Adipocyte (in vitro differentiated cells): ENCODE results near the gene TRPC3.
A peak's percentile ranks its signal among the peaks of the same experiment; 100 is the strongest.

Experiments
- DNase-seq: peaks from one replicate; pipeline ENCODE4 v3.0.0-alpha.2; 2015; ENCODE audit warnings: low read depth
- H3K27me3 ChIP-seq: replicated peaks from 2 replicates; pipeline ENCODE4 v1.7.0; 2013; ENCODE audit warnings: mild to moderate bottlenecking, low read length, moderate library complexity; ENCODE audit not compliant: control insufficient read depth, insufficient read depth
- H3K36me3 ChIP-seq: 2 replicates; pipeline ENCODE4 v1.7.0; 2013; ENCODE audit warnings: low read length, mild to moderate bottlenecking, moderate library complexity; ENCODE audit not compliant: control insufficient read depth, insufficient read depth, severe bottlenecking
- H3K4me1 ChIP-seq: 2 replicates; pipeline ENCODE4 v1.7.0; 2013; ENCODE audit warnings: mild to moderate bottlenecking, low read length, moderate library complexity; ENCODE audit not compliant: control insufficient read depth, insufficient read depth
- H3K4me3 ChIP-seq: 2 replicates; pipeline ENCODE4 v1.7.0; 2013; ENCODE audit warnings: mild to moderate bottlenecking, low read length, moderate library complexity
- H3K9ac ChIP-seq: 2 replicates; pipeline ENCODE4 v1.7.0; 2013; ENCODE audit warnings: mild to moderate bottlenecking, low read length, moderate library complexity
- H3K9me3 ChIP-seq: 2 replicates; pipeline ENCODE4 v1.7.0; 2013; ENCODE audit warnings: mild to moderate bottlenecking, low read length, moderate library complexity; ENCODE audit not compliant: control insufficient read depth

Gene TRPC3

GRCh38 chr4:121908346-121908745, 43.5 kb downstream of the TRPC3 start:
- no peak overlapping the region for H3K4me3 ChIP-seq
- no peaks in the 10 kb centered on the region for H3K9me3 ChIP-seq
- DNase-seq, result no peak
- H3K9ac ChIP-seq, result no peak overlapping the region
- H3K27me3 ChIP-seq, result no peaks in the 10 kb centered on the region
- no peaks in the 10 kb centered on the region for H3K36me3 ChIP-seq
- no peaks in the 10 kb centered on the region for H3K4me1 ChIP-seq

GRCh38 chr4:121900132-121900983, 51.5 kb downstream of the TRPC3 start:
- Histone ChIP-seq H3K36me3 (no peaks in the 10 kb centered on the region), H3K9me3 (no peaks in the 10 kb centered on the region), H3K27me3 (no peaks in the 10 kb centered on the region), H3K4me1 (no peaks in the 10 kb centered on the region), H3K9ac (no peak overlapping the region), H3K4me3 (no peak overlapping the region)
- DNase-seq, result peak; percentile 84

GRCh38 chr4:121898150-121898549, 53.7 kb downstream of the TRPC3 start:
- H3K4me1 ChIP-seq, result no peaks in the 10 kb centered on the region
- DNase-seq, result no peak
- H3K27me3 ChIP-seq, result no peaks in the 10 kb centered on the region
- H3K4me3 ChIP-seq, result no peak overlapping the region
- no peaks in the 10 kb centered on the region for H3K36me3 ChIP-seq
- H3K9me3 ChIP-seq, result no peaks in the 10 kb centered on the region
- H3K9ac ChIP-seq, result no peak overlapping the region

GRCh38 chr4:121888134-121888533, 63.7 kb downstream of the TRPC3 start:
- H3K9ac ChIP-seq, result no peak overlapping the region
- H3K9me3 ChIP-seq, result no peaks in the 10 kb centered on the region
- no peaks in the 10 kb centered on the region for H3K27me3 ChIP-seq
- H3K36me3 ChIP-seq, result no peaks in the 10 kb centered on the region
- no peaks in the 10 kb centered on the region for H3K4me1 ChIP-seq
- no peak for DNase-seq
- no peak overlapping the region for H3K4me3 ChIP-seq

GRCh38 chr4:121885115-121885514, 66.7 kb downstream of the TRPC3 start:
- H3K4me1 ChIP-seq, result no peaks in the 10 kb centered on the region
- no peak for DNase-seq
- no peak overlapping the region for H3K4me3 ChIP-seq
- no peaks in the 10 kb centered on the region for H3K27me3 ChIP-seq
- H3K36me3 ChIP-seq, result no peaks in the 10 kb centered on the region
- H3K9me3 ChIP-seq, result no peaks in the 10 kb centered on the region
- no peak overlapping the region for H3K9ac ChIP-seq

- no peak for DNase-seq
- Histone ChIP-seq H3K9ac (no peak overlapping the region), H3K4me1 (no peaks in the 10 kb centered on the region), H3K36me3 (no peaks in the 10 kb centered on the region), H3K4me3 (no peak overlapping the region), H3K9me3 (no peaks in the 10 kb centered on the region), H3K27me3 (no peaks in the 10 kb centered on the region)
These were observed 70.7 kb downstream of the TRPC3 start for GRCh38 chr4:121881158-121881557.

GRCh38 chr4:121879135-121879534, 72.7 kb downstream of the TRPC3 start:
- Histone ChIP-seq H3K27me3 (no peaks in the 10 kb centered on the region), H3K9ac (no peak overlapping the region), H3K4me1 (no peaks in the 10 kb centered on the region), H3K36me3 (no peaks in the 10 kb centered on the region), H3K4me3 (no peak overlapping the region), H3K9me3 (no peaks in the 10 kb centered on the region)
- DNase-seq, result no peak

GRCh38 chr4:121877041-121877773, 74.7 kb downstream of the TRPC3 start:
- no peaks in the 10 kb centered on the region for H3K27me3 ChIP-seq

GRCh38 chr4:121876070-121876469, 75.8 kb downstream of the TRPC3 start:
- Histone ChIP-seq H3K9me3 (no peaks in the 10 kb centered on the region), H3K36me3 (no peaks in the 10 kb centered on the region), H3K4me3 (no peak overlapping the region), H3K4me1 (peaks cover 5% of the 10 kb centered on the region), H3K9ac (no peak overlapping the region), H3K27me3 (no peaks in the 10 kb centered on the region)
- no peak for DNase-seq

More at GRCh38 chr4:121877041-121877773, 74.7 kb downstream of the TRPC3 start:
- H3K9ac ChIP-seq, result no peak overlapping the region
- no peaks in the 10 kb centered on the region for H3K36me3 ChIP-seq
- no peak for DNase-seq
- H3K9me3 ChIP-seq, result no peaks in the 10 kb centered on the region
- H3K4me1 ChIP-seq, result peaks cover 5% of the 10 kb centered on the region
- no peak overlapping the region for H3K4me3 ChIP-seq

GRCh38 chr4:121875652-121876051, 76.2 kb downstream of the TRPC3 start:
- Histone ChIP-seq H3K9me3 (no peaks in the 10 kb centered on the region), H3K36me3 (no peaks in the 10 kb centered on the region), H3K9ac (no peak overlapping the region), H3K4me1 (peaks cover 5% of the 10 kb centered on the region), H3K27me3 (no peaks in the 10 kb centered on the region), H3K4me3 (no peak overlapping the region)
- DNase-seq, result no peak

GRCh38 chr4:121873604-121874003, 78.3 kb downstream of the TRPC3 start:
- Histone ChIP-seq H3K27me3 (no peaks in the 10 kb centered on the region), H3K9ac (no peak overlapping the region), H3K4me3 (no peak overlapping the region), H3K4me1 (peaks cover 5% of the 10 kb centered on the region), H3K9me3 (no peaks in the 10 kb centered on the region), H3K36me3 (no peaks in the 10 kb centered on the region)
- peak; percentile 58 for DNase-seq
